Vagina (tissue), 2 donors: ENCODE data around the gene POC1B. TPM values are rescaled to one million over a fixed set of nuclear protein-coding genes. Genes with fewer than 3 reads are reported as not detected.

Source experiments
- DNase-seq, 2 donors: peaks; one replicate each; pipeline ENCODE4 v3.0.0-alpha.2; 2017; ENCODE audit errors: extremely low spot score in 2 of 2
- H3K27ac ChIP-seq: fragments of 200-600 bp; sonication (generic); one replicate; pipeline ENCODE4 v1.5.1; 2019
- H3K27me3 ChIP-seq: fragments of 200-600 bp; sonication (generic); one replicate; pipeline ENCODE4 v1.5.1; 2019
- H3K36me3 ChIP-seq, 2 donors: fragments of 200-600 bp; sonication (generic); one replicate each; pipeline ENCODE4 v1.5.1; 2017 to 2019
- H3K4me1 ChIP-seq: fragments of 200-600 bp; sonication (generic); one replicate; pipeline ENCODE4 v1.5.1; 2019
- H3K4me3 ChIP-seq, 2 donors: fragments of 200-600 bp; sonication (generic); 1 replicate in 1 of 2; 2 replicates in 1 of 2; pipeline ENCODE4 v1.5.1; 2016 to 2019
- H3K9me3 ChIP-seq: fragments of 200-600 bp; sonication (generic); one replicate; pipeline ENCODE4 v1.5.1; 2019
- CTCF ChIP-seq, 3 experiments: fragments of 450-650 bp in 2 of 3; fragments of 200-600 bp in 1 of 3; sonication (generic) in 1 of 3; IDR thresholded peaks; one replicate each; pipeline ENCODE4 v1.5.1; 2017 to 2019; ENCODE audit warnings: antibody characterized with exemption in 3 of 3, mild to moderate bottlenecking in 2 of 3, moderate library complexity in 2 of 3
- POLR2A ChIP-seq, 2 donors: fragments of 450-650 bp; IDR thresholded peaks; one replicate each; pipeline ENCODE4 v1.6.1; 2017; ENCODE audit warnings: antibody characterized with exemption in 2 of 2, mild to moderate bottlenecking in 2 of 2, moderate library complexity in 2 of 2
- POLR2AphosphoS5 ChIP-seq, 2 donors: sonication (generic); formaldehyde crosslinking; IDR thresholded peaks; one replicate each; pipeline ENCODE4 v1.9.0; 2017; ENCODE audit warnings: antibody characterized with exemption in 2 of 2, mild to moderate bottlenecking in 2 of 2, low read depth in 1 of 2; ENCODE audit not compliant: insufficient read depth in 1 of 2
- intact Hi-C: fragments of 100-400 bp; cut with DNase I; formaldehyde crosslinking; loops from one replicate; pipeline ENCODE4 v1.15.1; 2023
- total RNA-seq: library from RNA; depleted of rRNA; stranded (reverse); fragments of >200 nt; gene quantifications from one replicate; pipeline ENCODE4 v1.2.3, GENCODE V29; 2016

The POC1B gene
- total RNA-seq, 1 donor from 2014 or later: 18.9 TPM

- intact Hi-C loops: loop anchor here (10.0 kb wide), 1 partner anchor 54 kb away; no protein-coding TSS in a partner anchor
- no peak for DNase-seq
- H3K27me3 ChIP-seq: no peaks in the 10 kb centered on the region
- H3K4me3 ChIP-seq: no peak overlapping the region
- peaks cover 0 to 2% of the 10 kb centered on the region in 2 donors for H3K36me3 ChIP-seq
- H3K4me1 ChIP-seq: peaks cover 21% of the 10 kb centered on the region
- no peak overlapping the region for H3K27ac ChIP-seq
- TF ChIP-seq POLR2AphosphoS5 (IDR thresholded peaks at IDR 0.05; ENCODE audit: insufficient read depth in 1 of 2, low read depth in 1 of 2): no peak
- TF ChIP-seq CTCF (IDR thresholded peaks at IDR 0.05): no peak
- TF ChIP-seq POLR2A (IDR thresholded peaks at IDR 0.05): no peak
- H3K9me3 ChIP-seq: no peaks in the 10 kb centered on the region
Measured at GRCh38 chr12:89528434-89528833, 2.6 kb upstream of the POC1B start.

- H3K27ac ChIP-seq: peak overlapping the region; percentile 94
- intact Hi-C loops: loop anchor here (10.0 kb wide), 1 partner anchor 51 kb away; no protein-coding TSS in a partner anchor
- no peak for TF ChIP-seq POLR2A (IDR thresholded peaks at IDR 0.05)
- no peak for TF ChIP-seq POLR2AphosphoS5 (IDR thresholded peaks at IDR 0.05; ENCODE audit: insufficient read depth in 1 of 2, low read depth in 1 of 2)
- TF ChIP-seq CTCF (IDR thresholded peaks at IDR 0.05): no peak
- no peak for DNase-seq
- H3K9me3 ChIP-seq: no peaks in the 10 kb centered on the region
- peaks cover 0 to 5% of the 10 kb centered on the region in 2 donors for H3K36me3 ChIP-seq
- no peaks in the 10 kb centered on the region for H3K27me3 ChIP-seq
- peaks cover 52% of the 10 kb centered on the region for H3K4me1 ChIP-seq
- H3K4me3 ChIP-seq: peak overlapping the region; percentile 78 to 99
Measured at GRCh38 chr12:89525305-89525823, 483 bp downstream of the POC1B start.

- H3K4me3 ChIP-seq: peak within 1 kb of the TSS; percentile 78 to 99
- peak in 1 of 2 donors; percentile 94 for DNase-seq
- peaks cover 54% of the 10 kb centered on the region for H3K4me1 ChIP-seq
- no peaks in the 10 kb centered on the region for H3K27me3 ChIP-seq
- peaks cover 0 to 5% of the 10 kb centered on the region in 2 donors for H3K36me3 ChIP-seq
- no peaks in the 10 kb centered on the region for H3K9me3 ChIP-seq
- H3K27ac ChIP-seq: peak within 1 kb of the TSS; percentile 94
- TF ChIP-seq CTCF (IDR thresholded peaks at IDR 0.05) (peak in 2 of 3 experiments; percentile 37 to 55), POLR2A (IDR thresholded peaks at IDR 0.05) (no peak), POLR2AphosphoS5 (IDR thresholded peaks at IDR 0.05; ENCODE audit: insufficient read depth in 1 of 2, low read depth in 1 of 2) (peak; percentile 68 to 73)
- intact Hi-C loops: loop anchor here (10.0 kb wide), 1 partner anchor 50 kb away; no protein-coding TSS in a partner anchor
Measured at GRCh38 chr12:89524541-89525304, 1.1 kb downstream of the POC1B start, which contains the start of gene GALNT4. GALNT4 (minus strand) TSS chr12:89524796; CDS start chr12:89524549, 247 bp downstream.

- H3K27me3 ChIP-seq: no peaks in the 10 kb centered on the region
- DNase-seq: no peak
- H3K36me3 ChIP-seq: peaks cover 0 to 5% of the 10 kb centered on the region in 2 donors
- peak overlapping the region; percentile 78 to 99 for H3K4me3 ChIP-seq
- peaks cover 54% of the 10 kb centered on the region for H3K4me1 ChIP-seq
- intact Hi-C loops: loop anchor here (10.0 kb wide), 1 partner anchor 49 kb away; no protein-coding TSS in a partner anchor
- no peaks in the 10 kb centered on the region for H3K9me3 ChIP-seq
- TF ChIP-seq POLR2A (IDR thresholded peaks at IDR 0.05) (no peak), POLR2AphosphoS5 (IDR thresholded peaks at IDR 0.05; ENCODE audit: insufficient read depth in 1 of 2, low read depth in 1 of 2) (no peak), CTCF (IDR thresholded peaks at IDR 0.05) (no peak)
- H3K27ac ChIP-seq: peak overlapping the region; percentile 94
Measured at GRCh38 chr12:89523843-89524540, 1.9 kb downstream of the POC1B start.
